Right atrium auricular region (tissue), 2 donors: ENCODE measurements around the gene FBH1. TPM values are rescaled to one million over a fixed set of nuclear protein-coding genes. Genes with fewer than 3 reads are reported as not detected.

Source experiments
- DNase-seq: peaks from one replicate; pipeline ENCODE4 v3.0.0-alpha.2; 2019; ENCODE audit warnings: low spot score
- H3K27ac ChIP-seq, 2 donors: fragments of 200-600 bp; sonication (generic); 1 replicate in 1 of 2; 2 replicates in 1 of 2; pipeline ENCODE4 v1.5.1; 2016 to 2019
- H3K27me3 ChIP-seq, 2 donors: fragments of 200-600 bp; sonication (generic); one replicate each; pipeline versions ENCODE4 v1.5.1 to v1.6.0; 2017 to 2019
- H3K36me3 ChIP-seq: fragments of 200-600 bp; sonication (generic); one replicate; pipeline ENCODE4 v1.5.1; 2016
- H3K4me1 ChIP-seq, 2 donors: fragments of 200-600 bp; sonication (generic); one replicate each; pipeline versions ENCODE4 v1.5.1 to v1.6.0; 2017 to 2019
- H3K4me3 ChIP-seq, 2 donors: fragments of 200-600 bp; sonication (generic); 1 replicate in 1 of 2; 2 replicates in 1 of 2; pipeline ENCODE4 v1.5.1; 2017 to 2019; ENCODE audit warnings: mild to moderate bottlenecking in 1 of 2, moderate library complexity in 1 of 2
- H3K9me3 ChIP-seq, 2 donors: fragments of 200-600 bp; sonication (generic); one replicate each; pipeline ENCODE4 v1.5.1; 2019
- total RNA-seq, 2 donors: library from RNA; depleted of rRNA; stranded (reverse); fragments of >200 nt; gene quantifications; one replicate each; pipeline ENCODE4 v1.1.0, GENCODE V29; 2016
- TF ChIP-seq, protein P1 (sequence below), 2 donors: fragments of 200-600 bp; sonication (generic); IDR thresholded peaks; one replicate each; pipeline ENCODE4 v1.5.1; 2019; ENCODE audit warnings: antibody characterized with exemption in 2 of 2

Gene FBH1
- total RNA-seq, 2 donors from 2014 or later, result 68.7 to 93.4 TPM

- TF ChIP-seq, protein P1, sequence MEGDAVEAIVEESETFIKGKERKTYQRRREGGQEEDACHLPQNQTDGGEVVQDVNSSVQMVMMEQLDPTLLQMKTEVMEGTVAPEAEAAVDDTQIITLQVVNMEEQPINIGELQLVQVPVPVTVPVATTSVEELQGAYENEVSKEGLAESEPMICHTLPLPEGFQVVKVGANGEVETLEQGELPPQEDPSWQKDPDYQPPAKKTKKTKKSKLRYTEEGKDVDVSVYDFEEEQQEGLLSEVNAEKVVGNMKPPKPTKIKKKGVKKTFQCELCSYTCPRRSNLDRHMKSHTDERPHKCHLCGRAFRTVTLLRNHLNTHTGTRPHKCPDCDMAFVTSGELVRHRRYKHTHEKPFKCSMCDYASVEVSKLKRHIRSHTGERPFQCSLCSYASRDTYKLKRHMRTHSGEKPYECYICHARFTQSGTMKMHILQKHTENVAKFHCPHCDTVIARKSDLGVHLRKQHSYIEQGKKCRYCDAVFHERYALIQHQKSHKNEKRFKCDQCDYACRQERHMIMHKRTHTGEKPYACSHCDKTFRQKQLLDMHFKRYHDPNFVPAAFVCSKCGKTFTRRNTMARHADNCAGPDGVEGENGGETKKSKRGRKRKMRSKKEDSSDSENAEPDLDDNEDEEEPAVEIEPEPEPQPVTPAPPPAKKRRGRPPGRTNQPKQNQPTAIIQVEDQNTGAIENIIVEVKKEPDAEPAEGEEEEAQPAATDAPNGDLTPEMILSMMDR (IDR thresholded peaks at IDR 0.05), result no peak
- Histone ChIP-seq H3K4me1 (peaks cover 0 to 19% of the 10 kb centered on the region in 2 donors), H3K9me3 (no peaks in the 10 kb centered on the region), H3K4me3 (no peak overlapping the region), H3K27ac (no peak overlapping the region), H3K27me3 (no peaks in the 10 kb centered on the region), H3K36me3 (no peaks in the 10 kb centered on the region)
- DNase-seq, result peak; percentile 53
Measured at GRCh38 chr10:5968681-5969453, 78.8 kb downstream of the FBH1 start.

GRCh38 chr10:5970066-5970465 lies 80.0 kb downstream of the FBH1 start:
- H3K27me3 ChIP-seq, result no peaks in the 10 kb centered on the region
- H3K27ac ChIP-seq, result peak overlapping the region in 1 of 2 donors; percentile 63
- H3K9me3 ChIP-seq, result no peaks in the 10 kb centered on the region
- TF ChIP-seq, protein P1 (IDR thresholded peaks at IDR 0.05), result no peak
- H3K4me3 ChIP-seq, result no peak overlapping the region
- H3K36me3 ChIP-seq, result no peaks in the 10 kb centered on the region
- peaks cover 0 to 19% of the 10 kb centered on the region in 2 donors for H3K4me1 ChIP-seq
- DNase-seq, result no peak

DNA sequence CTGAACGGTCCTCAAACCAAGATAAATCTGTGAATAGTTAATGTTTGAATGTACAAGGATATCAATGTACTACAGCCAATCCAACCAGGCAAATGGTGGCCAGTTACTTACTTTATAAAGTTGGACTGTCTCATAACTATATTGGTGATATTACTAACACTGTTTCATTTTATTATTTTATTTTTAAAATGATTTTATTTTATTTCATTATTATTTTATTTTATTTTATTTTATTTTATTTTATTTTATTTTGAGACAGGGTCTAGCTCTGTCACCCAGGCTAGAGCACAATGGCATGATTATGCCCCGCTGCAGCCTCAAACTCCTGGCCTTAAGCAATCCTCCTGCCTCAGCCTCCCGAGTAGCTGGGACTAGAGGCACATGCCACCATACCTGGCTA lies 80.5 kb downstream of the FBH1 start:
- Histone ChIP-seq H3K4me3 (no peak overlapping the region), H3K4me1 (peaks cover 0 to 23% of the 10 kb centered on the region in 2 donors), H3K9me3 (no peaks in the 10 kb centered on the region), H3K27me3 (no peaks in the 10 kb centered on the region), H3K27ac (peak overlapping the region; percentile 63 to 65), H3K36me3 (no peaks in the 10 kb centered on the region)
- TF ChIP-seq, protein P1 (IDR thresholded peaks at IDR 0.05), result no peak
- peak; percentile 50 for DNase-seq

- TF ChIP-seq, protein P1 (IDR thresholded peaks at IDR 0.05), result no peak
- H3K27ac ChIP-seq, result peak overlapping the region; percentile 63 to 65
- peaks cover 0 to 27% of the 10 kb centered on the region in 2 donors for H3K4me1 ChIP-seq
- H3K4me3 ChIP-seq, result no peak overlapping the region
- H3K27me3 ChIP-seq, result no peaks in the 10 kb centered on the region
- H3K36me3 ChIP-seq, result no peaks in the 10 kb centered on the region
- H3K9me3 ChIP-seq, result no peaks in the 10 kb centered on the region
- peak; percentile 59 for DNase-seq
Measured at GRCh38 chr10:5971315-5971832, 81.3 kb downstream of the FBH1 start.

DNA sequence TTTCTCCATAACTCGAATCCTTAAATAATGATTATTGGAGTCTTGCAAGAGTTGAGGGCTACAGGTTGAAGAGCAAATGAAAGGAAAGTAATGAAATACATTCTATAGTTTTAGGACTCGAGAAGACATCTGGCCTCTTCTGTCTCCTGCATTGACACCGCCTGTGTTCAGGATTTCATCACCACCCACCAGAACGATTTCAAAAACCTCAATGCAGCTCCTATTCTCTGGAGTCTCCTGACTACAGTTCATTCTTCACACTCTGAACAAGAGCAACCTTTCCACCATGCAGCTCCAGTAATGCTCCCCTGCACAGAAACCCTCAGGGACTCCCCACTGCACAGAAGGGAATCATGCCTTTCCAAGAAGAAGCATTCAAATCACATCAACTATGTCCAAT lies 81.8 kb downstream of the FBH1 start:
- Histone ChIP-seq H3K4me1 (peaks cover 0 to 27% of the 10 kb centered on the region in 2 donors), H3K27me3 (no peaks in the 10 kb centered on the region), H3K4me3 (no peak overlapping the region), H3K27ac (peak overlapping the region; percentile 63 to 65), H3K9me3 (no peaks in the 10 kb centered on the region), H3K36me3 (no peaks in the 10 kb centered on the region)
- TF ChIP-seq, protein P1 (IDR thresholded peaks at IDR 0.05), result no peak
- peak; percentile 57 for DNase-seq
